Measurements from ENCODE around the gene PGBD2. TPM values are rescaled to one million over a fixed set of nuclear protein-coding genes. Genes with fewer than 3 reads are reported as not detected.

The PGBD2 gene
- total RNA-seq, 1 experiment from 2014 or later: 5.3 TPM

GRCh38 chr1:248861616-248862015 lies 44.4 kb upstream of the PGBD2 start:
- no peaks in the 10 kb centered on the region for H3K9me2 ChIP-seq (ENCODE audit: insufficient read depth)
- BruUV-seq (replicated peaks): no TSS peak
- peaks cover 4% of the 10 kb centered on the region; the same call in 1 of the 2 replicates for H3F3A ChIP-seq (ENCODE audit: insufficient read depth, low read depth)
- peaks cover 15% of the 10 kb centered on the region for H3K4me1 ChIP-seq (replicated peaks; ENCODE audit: insufficient read depth)
- intact Hi-C loops (cut with micrococcal nuclease; ENCODE audit: unreplicated experiment): no loop called here
- POLR2A ChIA-PET (ENCODE audit: unreplicated experiment): interaction anchor here (0.7 kb wide), 1 partner anchor 14 kb away, joined by 6 read pairs; no protein-coding TSS in a partner anchor
- H2AFZ ChIP-seq: no peak overlapping the region
- CTCF ChIA-PET: no interaction called here
- H4K20me1 ChIP-seq (ENCODE audit: insufficient read depth): no peaks in the 10 kb centered on the region
- H3K9me3 ChIP-seq (ENCODE audit: insufficient read depth, low read depth): no peaks in the 10 kb centered on the region
- H3K79me2 ChIP-seq (ENCODE audit: low read depth): peaks cover 17% of the 10 kb centered on the region
- H3K36me3 ChIP-seq (ENCODE audit: low read depth): no peaks in the 10 kb centered on the region
- no peak for DNase-seq
- no peaks in the 10 kb centered on the region for H3K27me3 ChIP-seq (ENCODE audit: insufficient read depth, low read depth)
- TF ChIP-seq EZH2 (IDR thresholded peaks at IDR 0.05; ENCODE audit: low read depth) (no peak), CTCF (conservative IDR thresholded peaks at IDR 0.05) (no peak)
- no peak overlapping the region for H3K4me3 ChIP-seq
- no peak overlapping the region for H3K4me2 ChIP-seq
- H3K27ac ChIP-seq: no peak overlapping the region

GRCh38 chr1:248862695-248862997 lies 43.4 kb upstream of the PGBD2 start:
- no peak for DNase-seq
- Histone ChIP-seq H3K4me1 (replicated peaks; ENCODE audit: insufficient read depth) (peaks cover 5% of the 10 kb centered on the region; the same call in 1 of the 2 replicates), H3K4me3 (no peak overlapping the region), H2AFZ (no peak overlapping the region), H3K27ac (no peak overlapping the region), H3K36me3 (ENCODE audit: low read depth) (no peaks in the 10 kb centered on the region), H3K79me2 (ENCODE audit: low read depth) (peaks cover 7% of the 10 kb centered on the region), H3K9me3 (ENCODE audit: insufficient read depth, low read depth) (no peaks in the 10 kb centered on the region), H3K9me2 (ENCODE audit: insufficient read depth) (no peaks in the 10 kb centered on the region), H3K4me2 (no peak overlapping the region), H3K27me3 (ENCODE audit: insufficient read depth, low read depth) (no peaks in the 10 kb centered on the region), H3F3A (ENCODE audit: insufficient read depth, low read depth) (peaks cover 4% of the 10 kb centered on the region; the same call in 1 of the 2 replicates), H4K20me1 (ENCODE audit: insufficient read depth) (no peaks in the 10 kb centered on the region)
- intact Hi-C loops (cut with micrococcal nuclease; ENCODE audit: unreplicated experiment): no loop called here
- no TSS peak for BruUV-seq (replicated peaks)
- CTCF ChIA-PET: no interaction called here
- TF ChIP-seq EZH2 (IDR thresholded peaks at IDR 0.05; ENCODE audit: low read depth): no peak
- no peak for TF ChIP-seq CTCF (conservative IDR thresholded peaks at IDR 0.05)
- POLR2A ChIA-PET (ENCODE audit: unreplicated experiment): no interaction called here

DNA sequence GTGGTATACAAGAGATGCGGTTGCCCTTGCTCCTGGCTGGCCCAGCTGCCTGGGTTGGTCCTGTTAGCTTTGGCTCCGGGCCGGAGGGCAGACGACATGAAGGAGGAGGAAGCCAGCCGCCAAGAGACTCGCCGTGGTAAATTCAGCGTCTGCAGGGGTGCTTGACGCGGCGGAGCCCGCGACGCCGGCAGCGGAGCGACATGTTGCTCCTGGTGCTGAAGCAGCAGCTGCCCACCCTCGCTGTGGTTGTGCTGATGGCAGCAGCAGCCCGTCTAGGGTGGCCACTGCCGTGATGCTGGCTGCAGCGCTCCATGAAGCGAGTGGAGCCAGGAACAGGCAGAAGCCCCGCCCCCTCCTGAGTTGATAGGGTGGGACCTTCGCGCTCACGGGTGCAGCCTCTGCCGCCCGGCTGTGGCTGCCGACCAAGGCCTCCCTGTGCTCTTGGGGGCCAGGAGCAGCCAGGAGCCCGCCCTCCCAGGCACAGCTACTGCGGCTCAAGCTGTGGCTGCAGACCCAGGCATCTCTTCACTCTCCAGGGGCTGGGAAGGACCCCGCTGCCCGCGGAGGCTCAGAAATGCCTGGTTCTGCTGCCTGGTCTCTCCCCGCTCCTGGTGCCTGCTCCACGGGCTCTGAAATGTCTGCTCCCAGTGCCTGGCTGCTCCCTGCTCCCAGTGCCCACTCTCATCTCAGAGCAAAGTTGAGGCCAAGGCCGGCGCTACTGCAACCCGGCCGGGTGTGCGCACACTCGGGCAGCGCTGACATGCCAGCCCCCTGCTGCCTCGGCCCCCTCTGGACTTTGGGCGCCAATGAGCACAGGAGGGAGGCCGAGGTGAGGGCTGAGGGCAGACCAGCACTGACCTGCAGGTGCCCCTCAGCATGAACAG lies 42.8 kb upstream of the PGBD2 start:
- H3K27me3 ChIP-seq (ENCODE audit: insufficient read depth, low read depth): no peaks in the 10 kb centered on the region
- H3K27ac ChIP-seq: no peak overlapping the region
- peaks cover 5% of the 10 kb centered on the region; the same call in 1 of the 2 replicates for H3K4me1 ChIP-seq (replicated peaks; ENCODE audit: insufficient read depth)
- H3K9me3 ChIP-seq (ENCODE audit: insufficient read depth, low read depth): no peaks in the 10 kb centered on the region
- H3K36me3 ChIP-seq (ENCODE audit: low read depth): no peaks in the 10 kb centered on the region
- H4K20me1 ChIP-seq (ENCODE audit: insufficient read depth): no peaks in the 10 kb centered on the region
- ChIA-PET POLR2A (ENCODE audit: unreplicated experiment) (no interaction called here), CTCF (no interaction called here)
- no TSS peak for BruUV-seq (replicated peaks)
- DNase-seq: peak in 1 of 2 experiments; percentile 49
- H3K79me2 ChIP-seq (ENCODE audit: low read depth): peaks cover 3% of the 10 kb centered on the region; the same call in 1 of the 2 replicates
- no peak overlapping the region for H3K4me3 ChIP-seq
- H3K4me2 ChIP-seq: no peak overlapping the region
- intact Hi-C loops (cut with micrococcal nuclease; ENCODE audit: unreplicated experiment): no loop called here
- no peak for TF ChIP-seq CTCF (conservative IDR thresholded peaks at IDR 0.05)
- TF ChIP-seq EZH2 (IDR thresholded peaks at IDR 0.05; ENCODE audit: low read depth): no peak
- H3F3A ChIP-seq (ENCODE audit: insufficient read depth, low read depth): peaks cover 4% of the 10 kb centered on the region; the same call in 1 of the 2 replicates
- no peaks in the 10 kb centered on the region for H3K9me2 ChIP-seq (ENCODE audit: insufficient read depth)
- no peak overlapping the region for H2AFZ ChIP-seq
